CD4-positive, alpha-beta T cell treated with Interleukin-4 for 1 hour (primary cell): Measurements from ENCODE around the gene TIA1.
A peak's percentile ranks its signal among the peaks of the same experiment; 100 is the strongest.
"Not testable (repeated sequence)": the region's sequence is repeated elsewhere in the genome, so short reads cannot be mapped to it uniquely, and the experiment has no call there.

Experiments used
- DNase-seq, 2 donors: peaks; one replicate each; pipeline ENCODE4 v3.0.0-alpha.2; 2020 to 2022

TIA1 gene, protein sequence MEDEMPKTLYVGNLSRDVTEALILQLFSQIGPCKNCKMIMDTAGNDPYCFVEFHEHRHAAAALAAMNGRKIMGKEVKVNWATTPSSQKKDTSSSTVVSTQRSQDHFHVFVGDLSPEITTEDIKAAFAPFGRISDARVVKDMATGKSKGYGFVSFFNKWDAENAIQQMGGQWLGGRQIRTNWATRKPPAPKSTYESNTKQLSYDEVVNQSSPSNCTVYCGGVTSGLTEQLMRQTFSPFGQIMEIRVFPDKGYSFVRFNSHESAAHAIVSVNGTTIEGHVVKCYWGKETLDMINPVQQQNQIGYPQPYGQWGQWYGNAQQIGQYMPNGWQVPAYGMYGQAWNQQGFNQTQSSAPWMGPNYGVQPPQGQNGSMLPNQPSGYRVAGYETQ

DNA sequence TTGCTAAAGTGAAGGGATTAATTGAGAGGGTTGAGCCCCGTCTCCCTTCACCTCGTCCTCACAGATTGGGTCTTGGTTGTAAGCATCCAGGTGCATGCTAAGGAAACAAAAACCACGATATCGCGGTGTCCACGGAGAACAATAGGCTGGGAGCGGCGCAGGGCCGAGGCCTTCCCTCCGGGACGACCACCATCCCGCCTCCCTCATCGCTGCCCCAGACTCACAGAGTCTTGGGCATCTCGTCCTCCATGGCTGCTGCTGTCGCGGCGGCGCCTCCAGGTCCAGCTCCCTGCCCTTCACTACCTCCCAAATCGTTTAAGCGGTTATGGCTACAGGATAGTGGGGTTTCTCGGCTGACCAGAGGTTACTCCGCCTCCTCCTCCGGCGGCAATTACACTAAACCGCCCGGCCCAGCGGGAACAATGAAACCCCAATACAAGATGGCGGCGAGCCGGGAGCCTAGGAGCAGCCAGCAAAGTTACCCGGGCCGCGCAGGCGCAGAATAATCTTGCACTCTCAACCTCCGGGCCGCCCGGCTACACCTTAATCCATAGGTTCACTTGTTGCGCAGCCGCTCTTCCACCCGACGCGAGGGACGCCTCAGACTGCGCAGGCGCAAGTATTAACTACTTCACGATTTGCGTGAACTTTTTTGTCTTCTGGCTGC lies at the start of gene TIA1:
Gene TIA1, minus strand, starts transcription at position 448 of the 667 bp plus-strand sequence. Its CDS starts 198 bp downstream, at position 250.
- peak; percentile 98 to 99 for DNase-seq

DNA sequence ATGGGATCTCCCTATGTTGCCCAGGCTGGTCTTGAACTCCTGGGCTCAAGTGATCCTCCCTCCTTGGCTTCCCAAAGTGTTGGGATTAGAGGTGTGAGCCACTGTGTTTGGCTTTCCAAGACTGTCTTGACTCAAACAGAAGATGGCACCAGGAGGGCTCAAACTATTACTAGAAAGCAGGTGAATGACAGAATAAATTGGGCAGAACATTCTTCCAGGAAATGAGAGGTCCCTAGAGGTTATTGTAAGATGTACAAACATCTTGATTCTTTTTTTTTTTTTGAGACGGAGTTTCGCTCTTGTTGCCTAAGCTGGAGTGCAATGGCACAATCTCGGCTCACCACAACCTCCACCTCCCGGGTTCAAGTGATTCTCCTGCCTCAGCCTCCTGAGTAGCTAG lies 49.4 kb upstream of the TIA1 start:
- not testable (repeated sequence) for DNase-seq

DNA sequence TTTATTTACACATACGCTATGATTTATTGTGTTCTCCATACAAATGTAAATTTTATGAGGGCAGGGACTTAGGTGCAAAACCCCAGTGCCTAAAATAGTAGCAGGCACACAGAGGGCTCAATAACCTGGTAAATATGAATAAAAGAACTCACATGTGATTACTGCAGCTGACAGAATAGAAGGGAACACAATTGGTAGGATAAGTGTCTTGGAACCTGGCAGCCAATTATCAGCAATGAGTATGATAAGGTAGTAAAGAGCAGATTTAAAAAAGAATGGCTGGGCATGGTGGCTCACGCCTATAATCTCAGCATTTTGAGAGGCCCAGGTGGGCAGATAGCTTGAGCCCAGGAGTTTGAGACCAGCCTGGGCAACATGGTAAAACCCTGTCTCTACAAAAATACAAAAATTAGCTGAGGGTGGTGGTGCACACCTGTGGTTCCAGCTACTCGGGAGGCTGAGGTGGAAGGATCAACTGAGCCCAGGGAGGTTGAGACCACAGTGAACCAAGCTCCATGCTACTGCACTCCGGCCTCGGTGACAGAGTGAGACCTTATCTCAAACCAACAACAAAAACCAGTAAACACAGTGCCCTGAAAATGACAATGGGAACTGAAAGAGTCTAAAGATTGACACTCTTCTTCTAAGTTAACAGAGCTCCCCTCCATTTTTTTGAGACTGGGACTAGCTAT lies 35.2 kb upstream of the TIA1 start:
- no peak for DNase-seq

DNA sequence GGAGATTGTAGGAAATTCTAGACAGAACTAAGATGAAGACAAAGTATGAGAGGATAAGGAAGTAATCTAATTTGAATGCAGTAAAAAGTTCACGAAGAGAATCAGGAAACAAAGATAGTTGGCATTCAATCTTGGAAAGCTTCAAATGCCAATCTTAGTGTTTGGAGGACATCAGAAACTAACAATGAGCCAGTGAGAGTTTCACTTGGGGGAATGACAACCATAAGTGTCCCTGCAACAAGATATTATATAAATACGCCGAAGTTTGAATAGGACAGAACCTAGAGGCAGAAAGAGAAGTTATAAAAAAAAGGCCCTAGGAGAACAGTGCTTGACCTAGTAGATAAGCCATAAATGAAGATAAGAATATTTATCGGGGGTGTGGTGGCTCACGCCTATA lies 34.0 kb upstream of the TIA1 start:
- DNase-seq: no peak

DNA sequence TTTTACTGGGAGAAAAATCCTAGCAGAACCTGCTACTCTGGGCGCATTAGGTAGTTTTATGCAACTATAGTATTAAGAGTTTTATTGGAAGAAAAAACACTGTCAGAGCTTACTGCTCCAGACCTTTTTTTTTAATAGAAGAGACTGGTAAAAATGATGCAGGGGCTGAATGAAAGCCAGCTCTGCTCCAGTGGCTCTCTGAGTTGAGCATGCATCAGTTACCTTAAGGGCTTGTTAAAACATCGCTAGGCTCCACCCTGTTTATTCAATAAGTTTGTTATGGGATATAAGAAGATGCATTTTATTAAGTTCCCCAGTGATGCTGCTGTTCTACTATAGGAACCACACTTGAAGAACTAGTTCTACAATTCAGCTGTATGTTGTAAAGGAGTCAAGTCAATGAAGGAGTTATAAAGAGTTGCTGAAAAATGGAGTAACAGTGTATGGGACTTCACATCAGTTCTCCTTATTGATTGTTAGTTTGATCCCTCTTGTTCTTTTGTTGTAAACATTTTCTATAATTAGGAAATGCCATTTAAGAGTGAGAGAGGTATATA lies 31.9 kb upstream of the TIA1 start:
- no peak for DNase-seq

DNA sequence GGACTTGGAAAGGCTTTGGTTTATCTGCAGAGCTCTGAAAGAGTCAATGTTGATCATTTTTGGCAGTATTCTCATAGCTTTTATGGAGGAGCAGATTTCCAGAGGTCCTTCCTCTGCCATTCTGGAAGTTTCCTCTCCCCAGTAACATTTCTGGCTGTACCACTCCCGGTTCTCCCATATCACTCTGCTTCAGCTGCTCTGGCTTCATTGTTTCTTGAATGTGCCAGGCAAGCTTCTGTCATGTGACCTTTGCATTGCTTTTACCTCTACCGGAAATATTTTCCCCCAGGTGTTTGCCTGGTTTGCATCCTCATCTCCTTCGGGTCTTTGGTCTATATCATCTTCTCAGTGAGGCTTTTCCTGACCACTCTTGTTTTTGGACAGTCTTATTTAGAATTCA lies 21.9 kb upstream of the TIA1 start:
- no peak for DNase-seq

DNA sequence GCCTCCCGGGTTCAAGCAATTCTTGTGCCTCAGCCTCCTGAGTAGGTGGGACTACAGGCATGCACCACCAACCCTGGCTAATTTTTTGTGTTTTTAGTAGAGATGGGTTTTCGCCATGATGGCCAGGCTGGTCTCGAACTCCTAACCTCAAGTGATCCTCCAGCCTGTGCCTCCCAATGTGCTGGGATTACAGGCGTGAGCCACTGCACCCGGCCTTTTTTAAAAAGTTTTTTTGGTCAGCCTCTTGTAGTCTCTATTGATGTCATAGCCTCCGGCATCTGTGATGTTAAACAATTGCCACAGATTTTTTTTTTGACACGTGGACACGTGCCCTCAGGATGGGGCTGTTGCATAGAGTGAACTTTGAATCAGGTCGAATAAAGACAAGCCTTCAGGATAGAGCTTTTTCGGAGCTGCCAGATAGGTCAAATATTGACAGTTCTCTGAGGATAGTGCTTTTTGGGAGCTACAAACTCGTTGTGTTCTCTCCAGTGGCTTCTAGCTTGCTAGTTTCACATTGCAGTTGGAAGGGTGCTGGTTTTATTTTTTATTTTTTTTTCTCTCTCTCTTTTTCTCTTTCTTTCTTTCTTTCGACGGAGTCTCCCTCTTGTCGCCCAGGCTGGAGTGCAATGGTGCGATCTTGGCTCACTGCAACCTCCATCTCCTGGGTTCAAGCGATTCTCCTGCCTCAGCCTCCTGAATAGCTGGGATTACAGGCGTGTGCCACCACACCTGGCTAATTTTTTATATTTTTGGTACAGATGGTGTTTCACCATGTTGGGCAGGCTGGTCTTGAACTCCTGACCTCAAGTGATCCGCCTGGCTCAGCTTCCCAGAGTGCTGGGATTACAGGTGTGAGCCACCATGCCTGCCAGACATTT lies 21.2 kb upstream of the TIA1 start:
- not testable (repeated sequence) for DNase-seq

DNA sequence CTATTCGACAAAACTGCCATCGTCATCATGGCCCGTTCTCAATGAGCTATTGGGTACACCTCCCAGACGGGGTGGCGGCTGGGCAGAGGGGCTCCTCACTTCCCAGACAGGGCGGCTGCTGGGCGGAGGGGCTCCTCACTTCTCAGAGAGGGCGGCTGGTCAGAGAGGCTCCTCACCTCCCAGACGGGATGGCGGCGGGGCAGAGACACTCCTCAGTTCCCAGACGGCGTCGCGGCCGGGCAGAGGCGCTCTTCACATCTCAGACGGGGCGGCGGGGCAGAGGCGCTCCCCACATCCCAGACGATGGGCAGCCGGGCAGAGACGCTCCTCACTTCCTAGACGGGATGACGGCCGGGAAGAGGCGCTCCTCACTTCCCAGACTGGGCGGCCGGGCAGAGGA lies 18.5 kb upstream of the TIA1 start:
- DNase-seq: not testable (repeated sequence)

DNA sequence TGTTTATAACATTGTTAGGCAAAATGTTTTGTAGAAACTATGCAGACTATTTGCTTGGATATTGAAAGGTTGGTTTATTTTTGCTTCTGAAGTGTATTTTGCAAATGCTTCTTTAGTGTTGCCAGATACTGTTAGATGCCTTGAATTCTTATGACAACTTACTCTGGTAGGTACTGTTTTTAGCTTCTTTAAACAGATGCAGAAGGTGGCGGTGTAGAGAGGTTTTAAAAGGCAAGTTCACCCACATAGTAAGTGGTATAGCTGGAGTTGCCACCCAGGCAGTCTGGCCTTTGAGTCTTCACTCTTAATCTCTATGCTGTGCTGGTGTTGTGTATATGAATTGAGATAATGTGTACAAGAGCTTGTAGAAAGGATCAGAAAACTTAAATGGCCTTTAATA lies 13.1 kb upstream of the TIA1 start:
- DNase-seq: no peak

DNA sequence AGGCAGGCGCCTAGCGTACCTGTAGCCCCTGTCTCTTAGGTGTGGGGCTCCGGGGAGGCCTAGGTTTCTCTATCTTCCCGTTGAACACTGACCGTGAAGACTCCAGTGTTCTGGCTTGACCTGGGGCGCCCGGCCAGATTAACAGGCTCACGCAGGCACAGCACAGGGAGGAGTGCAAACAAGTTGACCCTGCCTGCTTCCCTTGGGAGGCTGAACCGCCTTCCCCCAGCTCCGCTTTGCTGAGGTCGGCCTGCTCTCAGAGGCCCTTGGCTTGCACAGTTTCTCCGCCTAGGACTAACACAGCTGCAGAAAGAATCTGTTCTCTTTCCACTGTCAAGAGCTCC lies 10.1 kb upstream of the TIA1 start:
- no peak for DNase-seq

DNA sequence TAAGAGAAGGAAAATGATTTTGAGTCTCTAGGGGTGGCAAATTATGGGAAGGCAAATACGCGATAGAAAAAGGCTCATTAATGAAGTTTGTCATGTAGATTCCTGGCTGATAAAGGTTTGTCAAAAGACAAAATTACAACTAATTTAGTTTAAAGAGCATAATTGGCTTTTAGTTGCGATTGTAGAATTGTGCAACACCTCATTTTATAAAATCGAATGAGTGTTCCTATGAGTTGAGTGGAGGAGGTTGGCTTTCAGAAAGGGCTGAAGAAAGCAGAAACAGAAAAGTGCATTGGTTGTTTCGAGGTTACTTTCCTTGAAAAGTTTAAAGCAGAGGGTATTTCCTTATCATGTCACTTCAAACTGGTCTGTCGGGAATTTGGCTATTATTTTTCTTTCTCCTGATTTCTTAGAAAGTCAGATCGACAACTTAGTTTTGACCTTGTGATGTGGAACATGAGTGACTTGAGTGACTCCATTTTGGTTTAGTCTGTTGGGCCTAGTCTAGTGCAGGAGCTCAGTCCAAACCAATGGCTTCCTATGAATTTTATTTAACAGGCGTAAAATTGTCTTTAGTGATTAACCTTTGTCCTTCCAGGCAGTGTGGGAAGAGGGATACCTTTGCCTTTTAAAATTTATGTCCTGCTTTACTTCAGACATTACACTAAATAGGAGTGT lies 7.3 kb upstream of the TIA1 start:
- no peak for DNase-seq

DNA sequence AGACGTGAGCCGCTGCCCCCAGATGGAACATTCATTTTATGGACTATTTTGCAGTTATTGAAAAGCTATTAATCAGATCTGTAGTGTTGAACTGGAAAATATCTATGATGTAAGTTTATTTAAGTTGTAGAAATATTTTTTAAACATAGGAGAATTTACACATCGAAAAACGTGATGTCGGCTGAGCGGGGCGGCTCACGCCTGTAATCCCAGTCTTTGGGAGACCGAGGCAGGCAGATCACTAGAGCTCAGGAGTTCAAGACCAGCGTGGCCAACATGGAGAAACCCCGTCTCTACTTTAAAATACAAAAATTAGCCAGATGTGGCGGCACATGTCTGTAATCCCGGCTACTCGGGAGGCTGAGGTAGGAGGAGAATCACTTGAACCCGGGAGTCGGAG lies 2.0 kb upstream of the TIA1 start:
- no peak for DNase-seq

DNA sequence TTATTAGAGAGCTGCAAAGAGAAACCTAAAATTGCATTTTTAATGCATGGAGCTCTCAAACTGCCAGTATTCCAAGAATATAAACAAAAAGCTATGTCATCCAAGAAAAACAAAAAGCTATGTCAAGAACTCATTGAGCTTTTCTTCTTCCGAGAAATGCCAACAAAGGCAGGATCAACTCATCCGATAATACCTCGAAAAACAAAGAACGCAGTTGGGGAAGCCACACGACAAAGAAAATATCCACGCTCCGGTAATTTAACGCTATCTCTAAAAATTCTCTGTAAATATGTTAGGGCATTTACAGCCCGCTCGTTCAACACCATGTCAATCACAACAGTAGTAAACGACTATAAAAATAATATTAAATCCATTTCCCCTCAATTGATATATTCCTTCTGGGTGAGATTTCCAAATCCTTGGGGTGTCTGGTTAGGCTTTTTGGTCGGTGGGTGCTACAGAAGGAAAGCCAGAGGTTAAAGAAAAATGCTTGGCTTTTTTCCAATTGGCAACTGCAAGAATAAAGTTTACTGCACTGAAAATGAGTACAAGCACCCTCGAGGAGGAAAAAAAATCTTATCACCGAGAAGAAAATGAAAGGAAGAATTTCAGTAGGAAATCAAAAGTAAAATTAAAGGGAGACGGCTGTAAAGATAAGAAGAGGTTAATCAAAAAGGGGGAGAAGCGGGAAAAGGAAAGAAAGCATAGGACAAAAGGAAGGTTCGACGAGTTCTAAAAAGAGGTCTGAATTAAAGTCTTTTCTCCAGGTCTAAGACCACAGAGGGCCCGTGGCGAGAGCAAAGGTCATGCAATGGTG lies 856 bp downstream of the TIA1 start:
- DNase-seq: no peak

DNA sequence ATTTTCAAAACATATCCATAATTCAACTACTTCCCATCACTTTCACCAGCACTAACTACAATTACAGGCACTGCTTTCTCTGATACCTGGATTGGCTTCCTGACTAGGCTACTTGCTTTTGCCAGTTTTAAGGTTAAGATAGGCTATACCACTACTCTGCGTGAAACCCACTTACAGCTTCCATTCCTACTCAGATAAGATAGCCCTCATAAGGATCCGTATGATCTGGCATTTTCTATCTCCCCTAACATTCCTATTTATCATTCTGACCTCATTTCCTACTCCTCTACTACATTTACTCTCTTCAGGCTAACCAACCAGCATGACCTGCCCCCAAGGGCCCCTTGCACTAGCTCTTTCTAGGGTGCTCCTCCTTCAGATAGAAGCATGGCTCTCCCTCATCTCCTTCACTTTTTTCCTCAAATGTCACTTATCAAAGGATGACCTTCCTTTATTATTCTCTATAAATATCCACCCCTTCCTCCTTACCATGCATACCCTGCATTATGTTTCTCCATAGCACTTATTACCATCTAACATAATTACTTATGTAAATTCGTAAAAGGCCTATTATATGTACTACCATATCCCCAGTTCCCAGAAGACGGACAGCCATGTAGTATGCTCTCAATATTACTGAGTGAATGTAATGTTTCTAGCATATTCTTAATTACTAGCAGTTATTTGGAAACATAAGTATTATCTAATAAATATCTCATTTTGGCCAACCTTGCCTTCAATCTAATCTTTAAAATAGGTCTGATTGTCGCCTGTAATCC lies 4.4 kb downstream of the TIA1 start:
- no peak for DNase-seq

DNA sequence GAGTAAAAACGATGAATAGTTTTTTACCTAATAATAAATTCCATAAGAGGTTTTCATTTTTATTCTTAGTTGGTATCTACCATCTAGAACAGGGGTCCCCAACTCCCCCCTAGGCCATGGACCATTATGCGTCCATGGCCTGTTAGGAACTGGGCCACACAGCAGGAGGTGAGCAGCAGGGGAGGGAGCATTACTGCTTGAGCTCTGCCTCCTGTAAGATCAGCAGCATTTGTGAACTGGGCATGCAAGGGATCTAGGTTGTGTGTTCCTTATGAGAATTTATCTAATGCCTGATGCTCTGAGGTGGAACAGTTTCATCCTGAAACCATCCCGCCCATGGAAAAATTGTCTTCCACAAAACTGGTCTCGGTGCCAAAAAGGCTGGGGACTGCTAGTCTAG lies 5.9 kb downstream of the TIA1 start:
- no peak for DNase-seq

DNA sequence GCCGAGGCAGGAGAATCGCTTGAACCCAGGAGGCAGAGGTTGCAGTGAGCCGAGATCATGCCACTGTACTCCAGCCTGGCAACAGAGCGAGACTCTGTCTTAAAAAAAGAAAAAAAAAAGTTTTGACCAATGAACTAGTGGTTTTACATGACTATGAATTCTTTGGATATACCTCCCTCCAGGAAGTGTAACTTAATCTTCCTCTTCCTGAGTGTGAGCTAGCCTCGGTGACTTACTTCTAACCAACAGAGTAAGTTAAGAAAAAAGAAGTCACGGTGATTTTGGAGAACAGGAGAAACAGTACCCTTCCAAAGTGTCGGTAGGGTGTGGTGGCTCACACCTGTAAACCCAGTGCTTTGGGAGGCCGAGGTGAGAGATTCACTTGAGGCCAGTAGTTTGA lies 7.1 kb downstream of the TIA1 start:
- DNase-seq: no peak

DNA sequence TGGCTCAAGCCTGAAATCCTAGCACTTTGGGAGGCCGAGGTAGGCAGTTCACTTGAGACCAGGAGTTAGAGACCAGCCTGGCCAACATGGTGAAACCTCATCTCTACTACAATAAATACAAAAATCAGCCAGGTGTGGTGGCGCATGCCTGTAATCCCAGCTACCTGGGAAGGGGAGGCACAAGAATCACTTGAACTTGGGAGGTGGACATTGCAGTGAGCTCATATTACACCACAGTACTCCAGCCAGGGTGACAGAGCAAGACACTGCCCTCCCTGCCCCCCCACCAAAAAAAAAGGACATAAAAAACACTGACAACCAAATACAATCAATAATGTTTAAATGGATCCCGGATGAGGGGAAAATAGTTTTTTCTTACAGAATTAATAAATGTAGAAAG lies 7.8 kb downstream of the TIA1 start:
- DNase-seq: no peak

DNA sequence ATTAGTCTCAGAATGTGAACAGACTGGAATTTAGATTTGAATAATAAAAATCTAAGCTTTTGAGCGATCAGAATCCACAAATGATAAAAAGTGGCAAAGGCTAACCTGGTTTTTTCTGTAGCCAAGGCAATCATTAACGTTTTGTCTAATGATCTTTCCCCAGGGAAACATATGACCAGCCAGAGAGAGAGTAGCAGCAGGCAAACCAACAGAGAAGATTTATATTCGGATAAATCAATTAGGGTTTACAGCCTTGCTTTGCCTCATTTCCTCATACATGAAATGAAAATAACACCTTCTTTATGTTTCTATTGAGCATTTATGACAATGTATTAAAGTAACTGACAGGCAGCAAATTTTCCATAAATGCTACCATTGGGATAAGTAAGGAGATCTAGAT lies 14.5 kb downstream of the TIA1 start:
- no peak for DNase-seq

DNA sequence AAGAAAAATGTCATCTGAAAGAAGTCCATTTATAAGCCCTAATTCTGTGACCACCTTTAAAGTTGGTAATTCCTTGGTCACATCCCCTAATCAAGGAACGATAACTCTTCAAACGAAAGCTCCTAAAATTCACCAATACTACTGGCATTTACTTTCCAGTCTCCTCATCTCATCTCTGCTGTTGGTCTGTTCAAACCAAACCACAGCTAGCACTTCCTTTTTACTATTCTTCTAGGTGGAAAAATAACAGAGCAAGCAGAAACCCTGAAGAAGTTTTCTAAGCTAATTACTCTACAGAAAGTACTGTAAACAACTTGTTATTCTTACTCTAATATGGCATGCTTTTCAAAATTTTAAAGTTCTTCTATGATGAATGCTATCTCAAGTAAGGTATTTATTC lies 21.6 kb downstream of the TIA1 start:
- no peak for DNase-seq

DNA sequence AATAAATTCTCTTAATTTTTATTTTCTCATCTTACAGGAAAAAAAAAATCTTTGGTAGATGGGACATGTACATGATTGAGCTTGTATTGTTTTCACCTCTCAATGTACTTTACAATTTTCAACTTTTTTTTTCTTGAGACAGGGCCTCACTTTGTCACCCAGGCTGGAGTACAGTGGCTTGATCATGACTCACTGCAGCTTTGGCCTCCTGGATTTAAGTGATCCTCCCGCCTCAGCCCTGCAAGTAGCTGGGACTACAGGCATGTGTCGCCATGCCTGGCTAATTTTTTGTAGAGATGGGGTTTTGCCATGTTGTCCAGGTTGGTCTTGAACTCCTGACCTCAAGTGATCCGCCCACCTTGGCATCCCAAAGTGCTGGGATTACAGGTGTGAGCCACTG lies 25.1 kb downstream of the TIA1 start:
- DNase-seq: not testable (repeated sequence)
